Transverse colon (tissue), 4 donors: ENCODE results near the gene GGT5. TPM values are rescaled to one million over a fixed set of nuclear protein-coding genes. Genes with fewer than 3 reads are reported as not detected.

Experiments used
- DNase-seq: peaks from one replicate; pipeline ENCODE4 v3.0.0-alpha.2; 2019
- H3K27ac ChIP-seq, 4 donors: fragments of 200-600 bp; sonication (generic); 2 replicates each; pipeline ENCODE4 v1.5.1; 2016 to 2018; ENCODE audit warnings: inconsistent platforms in 4 of 4
- H3K27me3 ChIP-seq: fragments of 200-600 bp; sonication (generic); 2 replicates; pipeline ENCODE4 v1.5.1; 2017; ENCODE audit warnings: inconsistent platforms
- H3K36me3 ChIP-seq, 4 donors: fragments of 200-600 bp; sonication (generic); 2 replicates each; pipeline ENCODE4 v1.5.1; 2017 to 2019; ENCODE audit warnings: inconsistent platforms in 4 of 4
- H3K4me1 ChIP-seq, 4 donors: fragments of 200-600 bp; sonication (generic); 2 replicates each; pipeline ENCODE4 v1.5.1; 2017 to 2020; ENCODE audit warnings: inconsistent platforms in 4 of 4
- H3K4me3 ChIP-seq, 4 donors: fragments of 200-600 bp; sonication (generic); 1 replicate in 1 of 4; 2 replicates in 3 of 4; pipeline versions ENCODE4 v1.5.1 to v1.6.1; 2017 to 2019; ENCODE audit warnings: inconsistent platforms in 4 of 4
- H3K9me3 ChIP-seq, 2 donors: fragments of 200-600 bp; sonication (generic); 2 replicates each; pipeline ENCODE4 v1.5.1; 2017 to 2019; ENCODE audit warnings: inconsistent platforms in 2 of 2
- EP300 ChIP-seq: sonication (generic); formaldehyde crosslinking; IDR thresholded peaks from one replicate; pipeline ENCODE4 v1.6.1; 2017; ENCODE audit warnings: antibody characterized with exemption, low read depth
- POLR2A ChIP-seq: fragments of 450-650 bp; IDR thresholded peaks from one replicate; pipeline ENCODE4 v1.6.1; 2016; ENCODE audit warnings: antibody characterized with exemption, mild to moderate bottlenecking, moderate library complexity
- POLR2AphosphoS5 ChIP-seq, 3 donors: sonication (generic); formaldehyde crosslinking; IDR thresholded peaks; one replicate each; pipeline ENCODE4 v1.6.1; 2016; ENCODE audit warnings: antibody characterized with exemption in 3 of 3
- WGBS, 2 donors: methylation state at CpG; one replicate each; pipeline ENCODE4 v1.1.5; 2018; ENCODE audit warnings: low coverage in 1 of 2; 5-methylcytosine and 5-hydroxymethylcytosine counted together
- in situ Hi-C, 4 donors: fragments of 200-750 bp; cut with MboI; loops; one replicate each; pipeline versions ENCODE4 v1.15.0 to v1.15.1; 2017; ENCODE audit warnings: low sequenced_read_pairs in 3 of 4, low pct_ligation_motif_present in 1 of 4, low pct_unique_long_range_greater_than_20kb in 1 of 4
- intact Hi-C: fragments of 100-400 bp; cut with DNase I; formaldehyde crosslinking; loops from one replicate; pipeline ENCODE4 v1.15.1; 2023; ENCODE audit warnings: low total_unique reads
- total RNA-seq, 4 donors: library from RNA; depleted of rRNA; stranded (reverse); fragments of >200 nt; gene quantifications; one replicate each; pipeline ENCODE4 v1.1.0, GENCODE V29; 2016
- TF ChIP-seq, protein P1 (sequence below), 5 experiments: fragments of 200-600 bp in 3 of 5; fragments of 450-650 bp in 2 of 5; sonication (generic) in 3 of 5; IDR thresholded peaks; 1 replicate in 2 of 5; 2 replicates in 3 of 5; pipeline ENCODE4 v1.5.1; 2016 to 2017; ENCODE audit warnings: antibody characterized with exemption in 5 of 5, inconsistent platforms in 3 of 5, mild to moderate bottlenecking in 2 of 5, moderate library complexity in 1 of 5

GGT5 gene
- total RNA-seq, 4 donors from 2014 or later: 4.1 to 15.4 (median 9.1) TPM

DNA sequence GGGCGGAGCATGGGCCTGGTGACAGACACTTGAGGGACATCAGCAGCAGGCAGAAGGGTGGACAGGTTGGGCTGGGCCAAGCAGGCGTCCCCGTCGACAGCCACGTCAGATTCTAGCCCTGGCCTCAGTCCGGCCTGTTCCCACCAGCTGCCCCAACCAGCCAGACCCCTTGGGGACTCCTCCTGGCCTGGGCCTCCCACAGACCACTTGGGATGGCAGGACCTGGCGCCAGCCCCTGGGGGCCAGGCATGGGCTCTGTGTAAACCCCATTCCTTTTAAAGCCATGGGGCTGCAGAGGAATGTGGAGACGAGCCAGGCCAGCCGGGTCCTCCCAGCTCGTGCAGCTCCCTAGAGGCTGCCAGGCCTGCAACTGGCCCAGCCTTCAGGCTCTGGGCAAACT is 68.3 kb downstream of the GGT5 start:
- WGBS, 2 donors: 95% methylated on average over 6 of the region's 10 CpGs; no CpG with 5 or more reads in 1 of the 2 donors
- peaks cover 8 to 29% (median 19%) of the 10 kb centered on the region in 4 donors for H3K4me1 ChIP-seq
- peaks cover 0 to 12% (median 4%) of the 10 kb centered on the region in 4 donors for H3K36me3 ChIP-seq
- peak overlapping the region; percentile 44 to 77 (median 61) for H3K27ac ChIP-seq
- H3K4me3 ChIP-seq: no peak overlapping the region
- H3K27me3 ChIP-seq: no peaks in the 10 kb centered on the region
- in situ Hi-C loops (loop anchor here in 1 of 4 donors (10.0 kb wide), 1 partner anchor 72 kb away; no protein-coding TSS in a partner anchor), intact Hi-C loops (no loop called here)
- TF ChIP-seq, protein P1, sequence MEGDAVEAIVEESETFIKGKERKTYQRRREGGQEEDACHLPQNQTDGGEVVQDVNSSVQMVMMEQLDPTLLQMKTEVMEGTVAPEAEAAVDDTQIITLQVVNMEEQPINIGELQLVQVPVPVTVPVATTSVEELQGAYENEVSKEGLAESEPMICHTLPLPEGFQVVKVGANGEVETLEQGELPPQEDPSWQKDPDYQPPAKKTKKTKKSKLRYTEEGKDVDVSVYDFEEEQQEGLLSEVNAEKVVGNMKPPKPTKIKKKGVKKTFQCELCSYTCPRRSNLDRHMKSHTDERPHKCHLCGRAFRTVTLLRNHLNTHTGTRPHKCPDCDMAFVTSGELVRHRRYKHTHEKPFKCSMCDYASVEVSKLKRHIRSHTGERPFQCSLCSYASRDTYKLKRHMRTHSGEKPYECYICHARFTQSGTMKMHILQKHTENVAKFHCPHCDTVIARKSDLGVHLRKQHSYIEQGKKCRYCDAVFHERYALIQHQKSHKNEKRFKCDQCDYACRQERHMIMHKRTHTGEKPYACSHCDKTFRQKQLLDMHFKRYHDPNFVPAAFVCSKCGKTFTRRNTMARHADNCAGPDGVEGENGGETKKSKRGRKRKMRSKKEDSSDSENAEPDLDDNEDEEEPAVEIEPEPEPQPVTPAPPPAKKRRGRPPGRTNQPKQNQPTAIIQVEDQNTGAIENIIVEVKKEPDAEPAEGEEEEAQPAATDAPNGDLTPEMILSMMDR (IDR thresholded peaks at IDR 0.05): no peak
- TF ChIP-seq POLR2A: no peak
- TF ChIP-seq POLR2AphosphoS5 (IDR thresholded peaks at IDR 0.05): no peak
- no peak for TF ChIP-seq EP300
- no peak for DNase-seq
- no peaks in the 10 kb centered on the region for H3K9me3 ChIP-seq

DNA sequence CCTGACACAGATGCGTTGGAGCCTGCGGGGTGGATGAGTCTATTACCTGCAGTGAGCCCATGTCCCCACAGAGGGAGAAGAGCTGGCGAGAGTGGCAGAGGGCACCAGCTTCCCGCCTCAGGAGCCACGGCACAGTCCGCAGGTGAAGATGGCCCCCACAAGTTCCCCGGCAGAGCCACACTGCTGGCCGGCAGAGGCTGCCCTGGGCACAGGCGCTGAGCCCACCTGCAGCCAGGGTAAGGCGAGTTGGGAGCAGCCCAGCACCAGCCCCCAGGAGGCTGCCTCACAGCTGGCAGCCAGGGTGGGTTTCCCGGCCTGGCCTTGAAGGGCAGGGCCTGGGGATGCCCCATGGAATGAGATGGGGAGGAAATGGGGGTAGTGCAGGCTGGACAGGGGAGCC is 68.8 kb downstream of the GGT5 start:
- H3K36me3 ChIP-seq: peaks cover 0 to 12% (median 5%) of the 10 kb centered on the region in 4 donors
- no peaks in the 10 kb centered on the region for H3K9me3 ChIP-seq
- DNase-seq: no peak
- in situ Hi-C loops: loop anchor here in 1 of 4 donors (10.0 kb wide), 1 partner anchor 71 kb away; no protein-coding TSS in a partner anchor
- intact Hi-C loops: no loop called here
- no peak overlapping the region for H3K4me3 ChIP-seq
- peaks cover 2 to 23% (median 13%) of the 10 kb centered on the region in 4 donors for H3K4me1 ChIP-seq
- TF ChIP-seq POLR2A (no peak), EP300 (no peak), POLR2AphosphoS5 (IDR thresholded peaks at IDR 0.05) (no peak)
- TF ChIP-seq, protein P1 (IDR thresholded peaks at IDR 0.05): no peak
- H3K27ac ChIP-seq: peak overlapping the region; percentile 44 to 77 (median 61)
- no peaks in the 10 kb centered on the region for H3K27me3 ChIP-seq
- WGBS, 2 donors: 95 to 100% methylated on average over 1 to 10 of the region's 11 CpGs

DNA sequence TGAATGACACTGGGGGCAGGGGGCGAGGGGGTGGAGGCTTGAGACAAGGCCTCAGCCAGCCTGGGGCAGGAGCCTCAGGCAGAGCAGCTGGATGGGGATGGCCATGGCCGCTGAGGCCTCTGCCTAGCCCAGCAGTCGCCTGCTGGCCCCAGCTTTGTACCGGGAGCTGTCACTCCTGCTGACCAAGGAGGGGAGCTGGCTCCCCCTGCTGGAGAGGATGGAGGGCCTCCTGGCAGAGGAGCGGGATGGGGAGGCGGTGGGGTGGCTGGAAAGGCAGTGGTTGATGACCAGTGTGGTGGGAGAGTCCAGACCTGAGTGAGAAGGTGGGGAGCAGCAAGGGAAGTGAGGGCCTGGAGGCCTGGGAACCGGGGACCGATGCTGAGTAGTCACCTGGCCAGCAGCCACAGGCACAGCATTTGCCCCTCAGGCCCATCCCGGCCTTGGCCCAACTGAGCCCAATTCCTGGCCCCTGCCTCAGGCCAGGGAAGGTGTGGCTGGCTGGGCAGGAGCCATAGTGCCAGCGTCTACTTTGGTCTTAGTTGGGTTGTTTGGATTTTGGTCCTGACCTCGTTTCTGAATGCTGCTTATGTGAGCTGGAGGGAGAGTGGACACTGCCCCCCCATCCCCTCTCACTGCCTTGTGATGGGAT is 69.6 kb downstream of the GGT5 start:
- Histone ChIP-seq H3K4me3 (no peak overlapping the region), H3K27me3 (no peaks in the 10 kb centered on the region), H3K27ac (peak overlapping the region; percentile 44 to 77 (median 61)), H3K4me1 (peaks cover 0 to 22% (median 9%) of the 10 kb centered on the region in 4 donors), H3K9me3 (no peaks in the 10 kb centered on the region), H3K36me3 (peaks cover 0 to 12% (median 5%) of the 10 kb centered on the region in 4 donors)
- DNase-seq: peak; percentile 85
- 36 to 45% methylated on average over 3 to 11 of the region's 11 CpGs for WGBS, 2 donors
- intact Hi-C loops: no loop called here
- in situ Hi-C loops: loop anchor here in 1 of 4 donors (10.0 kb wide), 1 partner anchor 70 kb away; no protein-coding TSS in a partner anchor
- TF ChIP-seq POLR2A (no peak), POLR2AphosphoS5 (IDR thresholded peaks at IDR 0.05) (peak in 1 of 3 donors; percentile 13)
- TF ChIP-seq, protein P1 (IDR thresholded peaks at IDR 0.05): peak; percentile 78 to 90 (median 84)

DNA sequence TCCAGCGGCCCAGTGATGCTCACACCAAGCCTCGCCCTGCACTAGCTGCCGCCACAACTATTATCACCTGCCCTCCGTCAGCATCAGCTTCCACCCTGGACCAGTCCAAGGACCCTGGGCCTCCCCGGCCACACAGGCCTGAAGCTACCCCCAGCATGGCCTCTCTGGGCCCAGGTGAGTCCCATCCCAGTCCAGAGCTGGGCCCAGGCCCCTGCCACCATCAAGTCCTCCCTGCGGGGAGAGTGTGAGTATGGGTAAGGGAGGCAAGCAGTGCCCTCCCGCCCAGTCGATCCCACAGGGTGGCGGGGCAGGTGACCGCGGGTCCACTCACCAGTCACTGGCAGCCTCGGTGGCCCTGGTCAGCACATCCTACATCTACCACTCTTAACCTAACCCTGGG is 73.1 kb downstream of the GGT5 start:
- Histone ChIP-seq H3K36me3 (peaks cover 0 to 26% (median 8%) of the 10 kb centered on the region in 4 donors), H3K27me3 (no peaks in the 10 kb centered on the region), H3K4me3 (no peak overlapping the region), H3K9me3 (no peaks in the 10 kb centered on the region), H3K27ac (no peak overlapping the region), H3K4me1 (peaks cover 0 to 15% (median 7%) of the 10 kb centered on the region in 4 donors)
- intact Hi-C loops: no loop called here
- in situ Hi-C loops: loop anchor here in 1 of 4 donors (10.0 kb wide), 1 partner anchor 67 kb away; no protein-coding TSS in a partner anchor
- WGBS, 2 donors: 97% methylated on average over 11 of the region's 12 CpGs; no CpG with 5 or more reads in 1 of the 2 donors
- no peak for DNase-seq
- no peak for TF ChIP-seq EP300
